ENCODE measurements around the gene DNAH10.

The DNAH10 gene

GRCh38 chr12:123931686-123932321, 169.7 kb downstream of the DNAH10 start:
- no peak overlapping the region for H3K4me3 Mint-ChIP-seq
- peaks cover 3% of the 10 kb centered on the region for H3K9me3 Mint-ChIP-seq
- H3K27ac Mint-ChIP-seq, result no peak overlapping the region
- no peak for TF ChIP-seq CTCF (IDR thresholded peaks at IDR 0.05; ENCODE audit: unreplicated experiment in 3 of 3)
- H3K4me1 Mint-ChIP-seq, result peaks cover 5% of the 10 kb centered on the region
- H3K36me3 Mint-ChIP-seq (ENCODE audit: low read depth), result peaks cover 41% of the 10 kb centered on the region
- H3K27me3 Mint-ChIP-seq (ENCODE audit: low read depth), result no peaks in the 10 kb centered on the region

GRCh38 chr12:123933214-123933613, 171.1 kb downstream of the DNAH10 start:
- Mint-ChIP-seq H3K27ac (no peak overlapping the region), H3K4me1 (peaks cover 5% of the 10 kb centered on the region)

GRCh38 chr12:123934016-123934620, 172.0 kb downstream of the DNAH10 start:
- Mint-ChIP-seq H3K9me3 (peaks cover 3% of the 10 kb centered on the region), H3K36me3 (ENCODE audit: low read depth) (peaks cover 55% of the 10 kb centered on the region), H3K27ac (no peak overlapping the region), H3K27me3 (ENCODE audit: low read depth) (peaks cover 3% of the 10 kb centered on the region), H3K4me3 (no peak overlapping the region), H3K4me1 (peaks cover 5% of the 10 kb centered on the region)
- TF ChIP-seq CTCF (IDR thresholded peaks at IDR 0.05; ENCODE audit: unreplicated experiment in 3 of 3), result no peak

More at GRCh38 chr12:123933214-123933613, 171.1 kb downstream of the DNAH10 start:
- no peak for TF ChIP-seq CTCF (IDR thresholded peaks at IDR 0.05; ENCODE audit: unreplicated experiment in 3 of 3)
- Mint-ChIP-seq H3K27me3 (ENCODE audit: low read depth) (peaks cover 3% of the 10 kb centered on the region), H3K9me3 (peaks cover 3% of the 10 kb centered on the region), H3K36me3 (ENCODE audit: low read depth) (peaks cover 52% of the 10 kb centered on the region), H3K4me3 (no peak overlapping the region)

- Mint-ChIP-seq H3K4me1 (peaks cover 2% of the 10 kb centered on the region), H3K4me3 (no peak overlapping the region), H3K27ac (no peak overlapping the region), H3K27me3 (ENCODE audit: low read depth) (peaks cover 3% of the 10 kb centered on the region), H3K9me3 (peaks cover 3% of the 10 kb centered on the region), H3K36me3 (ENCODE audit: low read depth) (peaks cover 54% of the 10 kb centered on the region)
- TF ChIP-seq CTCF (IDR thresholded peaks at IDR 0.05; ENCODE audit: unreplicated experiment in 3 of 3), result no peak
These were observed 172.7 kb downstream of the DNAH10 start for GRCh38 chr12:123934829-123935228.

- H3K4me3 Mint-ChIP-seq, result no peak overlapping the region
- no peak for TF ChIP-seq CTCF (IDR thresholded peaks at IDR 0.05; ENCODE audit: unreplicated experiment in 3 of 3)
- no peak overlapping the region for H3K27ac Mint-ChIP-seq
- no peaks in the 10 kb centered on the region for H3K4me1 Mint-ChIP-seq
- H3K36me3 Mint-ChIP-seq (ENCODE audit: low read depth), result peaks cover 59% of the 10 kb centered on the region
- H3K9me3 Mint-ChIP-seq, result peaks cover 3% of the 10 kb centered on the region
- H3K27me3 Mint-ChIP-seq (ENCODE audit: low read depth), result peaks cover 3% of the 10 kb centered on the region
These were observed 173.9 kb downstream of the DNAH10 start for GRCh38 chr12:123935956-123936355.

GRCh38 chr12:123936471-123936870, 174.4 kb downstream of the DNAH10 start:
- no peak for TF ChIP-seq CTCF (IDR thresholded peaks at IDR 0.05; ENCODE audit: unreplicated experiment in 3 of 3)
- H3K4me3 Mint-ChIP-seq, result no peak overlapping the region
- H3K4me1 Mint-ChIP-seq, result no peaks in the 10 kb centered on the region
- H3K27ac Mint-ChIP-seq, result no peak overlapping the region
- H3K27me3 Mint-ChIP-seq (ENCODE audit: low read depth), result peaks cover 3% of the 10 kb centered on the region
- H3K9me3 Mint-ChIP-seq, result peaks cover 3% of the 10 kb centered on the region
- peaks cover 62% of the 10 kb centered on the region for H3K36me3 Mint-ChIP-seq (ENCODE audit: low read depth)

All from nephron (organoid).